ENCODE results near the gene VCL. TPM values are rescaled to one million over a fixed set of nuclear protein-coding genes. Genes with fewer than 3 reads are reported as not detected.

VCL gene
- total RNA-seq, 1 experiment from 2014 or later = 291 TPM

DNA sequence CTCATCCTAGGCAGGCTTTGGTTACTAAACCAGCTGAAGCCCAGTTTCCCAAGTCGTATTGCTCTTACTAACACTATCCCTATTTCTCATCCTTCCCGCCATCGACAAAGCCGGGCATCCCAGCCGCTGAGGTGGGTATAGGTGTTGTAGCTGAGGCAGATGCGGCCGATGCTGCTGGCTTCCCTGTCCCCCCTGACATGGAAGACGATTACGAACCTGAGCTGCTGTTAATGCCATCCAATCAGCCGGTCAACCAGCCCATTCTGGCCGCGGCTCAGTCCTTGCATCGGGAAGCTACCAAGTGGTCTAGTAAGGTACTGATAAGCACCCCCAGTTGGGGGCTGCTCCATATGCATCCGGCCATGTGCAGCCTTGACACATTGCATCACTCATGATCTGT, 113.9 kb downstream of the VCL start:
- Histone ChIP-seq H3K79me2 (ENCODE audit: insufficient read depth, low read length) (no peaks in the 10 kb centered on the region), H3K18ac (ENCODE audit: insufficient read length, low read depth, low read length) (no peak overlapping the region)

More for the DNA sequence above, 113.9 kb downstream of the VCL start:
- H2BK20ac ChIP-seq (ENCODE audit: low read depth, low read length, poor library complexity, severe bottlenecking) = no peak overlapping the region
- H2BK12ac ChIP-seq (ENCODE audit: insufficient read length, low read depth, low read length) = no peak overlapping the region
- H3K4ac ChIP-seq (ENCODE audit: low read depth, low read length) = no peak overlapping the region
- no peak overlapping the region for H3K9ac ChIP-seq (ENCODE audit: extremely low read depth, insufficient read length, low read length)
- H3K27ac Mint-ChIP-seq = peak overlapping the region in 1 of 3 experiments; percentile 44; a peak in 1 of 7 replicates
- H4K91ac ChIP-seq (ENCODE audit: insufficient read length, low read depth, low read length) = no peak overlapping the region
- no CpG with 5 or more reads among the region's 14 CpGs for WGBS (ENCODE audit: extremely low coverage, insufficient read length, low lambda C conversion rate)
- no peak overlapping the region for H2AFZ ChIP-seq (ENCODE audit: low read length)
- no peak overlapping the region for H2BK15ac ChIP-seq (ENCODE audit: low read depth, low read length)
- H3K14ac ChIP-seq (ENCODE audit: insufficient read depth, low read length) = no peak overlapping the region
- H3K23me2 ChIP-seq (ENCODE audit: insufficient read length, low read depth, low read length, poor library complexity, severe bottlenecking) = no peaks in the 10 kb centered on the region
- no peak overlapping the region for H3K23ac ChIP-seq (ENCODE audit: insufficient read length, low read depth, low read length)
- H4K8ac ChIP-seq (replicated peaks; ENCODE audit: insufficient read length, low read depth, low read length) = no peak overlapping the region
- H3K4me3 Mint-ChIP-seq = no peak overlapping the region
- peaks cover 2% of the 10 kb centered on the region; the same call in 1 of the 2 replicates for H3K27me3 Mint-ChIP-seq (ENCODE audit: low read depth)
- H3K4me1 ChIP-seq (ENCODE audit: insufficient read depth, low read length) = no peaks in the 10 kb centered on the region
- no peak overlapping the region for H3T11ph ChIP-seq (ENCODE audit: low read length)
- H3K36me3 Mint-ChIP-seq (ENCODE audit: insufficient read depth in 1 of 3, low read depth in 3 of 3) = peaks cover 74 to 97% (median 96%) of the 10 kb centered on the region in 3 experiments; a peak in 6 of 7 replicates
- H4K5ac ChIP-seq (ENCODE audit: insufficient read length, low read depth, low read length) = no peak overlapping the region
- no peaks in the 10 kb centered on the region for H3K27me3 ChIP-seq (ENCODE audit: insufficient read depth, low read length)
- no peak overlapping the region for H3K27ac ChIP-seq (ENCODE audit: insufficient read length, low read depth, low read length)
- no peak overlapping the region for H3K56ac ChIP-seq (ENCODE audit: insufficient read length, low read depth, low read length)
- H3K4me1 Mint-ChIP-seq = no peaks in the 10 kb centered on the region
- TF ChIP-seq, protein P1, sequence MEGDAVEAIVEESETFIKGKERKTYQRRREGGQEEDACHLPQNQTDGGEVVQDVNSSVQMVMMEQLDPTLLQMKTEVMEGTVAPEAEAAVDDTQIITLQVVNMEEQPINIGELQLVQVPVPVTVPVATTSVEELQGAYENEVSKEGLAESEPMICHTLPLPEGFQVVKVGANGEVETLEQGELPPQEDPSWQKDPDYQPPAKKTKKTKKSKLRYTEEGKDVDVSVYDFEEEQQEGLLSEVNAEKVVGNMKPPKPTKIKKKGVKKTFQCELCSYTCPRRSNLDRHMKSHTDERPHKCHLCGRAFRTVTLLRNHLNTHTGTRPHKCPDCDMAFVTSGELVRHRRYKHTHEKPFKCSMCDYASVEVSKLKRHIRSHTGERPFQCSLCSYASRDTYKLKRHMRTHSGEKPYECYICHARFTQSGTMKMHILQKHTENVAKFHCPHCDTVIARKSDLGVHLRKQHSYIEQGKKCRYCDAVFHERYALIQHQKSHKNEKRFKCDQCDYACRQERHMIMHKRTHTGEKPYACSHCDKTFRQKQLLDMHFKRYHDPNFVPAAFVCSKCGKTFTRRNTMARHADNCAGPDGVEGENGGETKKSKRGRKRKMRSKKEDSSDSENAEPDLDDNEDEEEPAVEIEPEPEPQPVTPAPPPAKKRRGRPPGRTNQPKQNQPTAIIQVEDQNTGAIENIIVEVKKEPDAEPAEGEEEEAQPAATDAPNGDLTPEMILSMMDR (conservative IDR thresholded peaks at IDR 0.05) = no peak
- peaks cover 4% of the 10 kb centered on the region for H3K79me1 ChIP-seq (ENCODE audit: insufficient read depth, low read depth, low read length, poor library complexity, severe bottlenecking)
- H2BK5ac ChIP-seq (ENCODE audit: insufficient read length, low read length) = no peak overlapping the region
- H4K20me1 ChIP-seq (ENCODE audit: control insufficient read depth, insufficient read depth, insufficient read length) = no peaks in the 10 kb centered on the region
- no peaks in the 10 kb centered on the region for H3K9me3 Mint-ChIP-seq
- no peaks in the 10 kb centered on the region for H3K9me3 ChIP-seq (ENCODE audit: control insufficient read depth, low read depth, low read length)
- H2AK5ac ChIP-seq (ENCODE audit: insufficient read length, low read length) = no peak overlapping the region
- no peak for DNase-seq
- no peak overlapping the region for H3K4me2 ChIP-seq (ENCODE audit: insufficient read depth, insufficient read length, low read length)
- no peak overlapping the region for H2BK120ac ChIP-seq (ENCODE audit: low read depth, low read length, poor library complexity, severe bottlenecking)

Data from H9 (cell line).